HG02588 (cell line): ENCODE measurements around the gene DSG3.
"Not testable (repeated sequence)": the region's sequence is repeated elsewhere in the genome, so short reads cannot be mapped to it uniquely, and the experiment has no call there.

Source experiments
- ATAC-seq: cut with Tn5 transposase; IDR thresholded peaks from one replicate; pipeline ENCODE4 v1.9.1; 2021; ENCODE audit warnings: mild to moderate bottlenecking, moderate library complexity; ENCODE audit not compliant: unreplicated experiment

DSG3 gene

GRCh38 chr18:31490833-31491232 is 43.3 kb downstream of the DSG3 start:
- no peak for ATAC-seq

GRCh38 chr18:31491586-31491985 is 44.0 kb downstream of the DSG3 start:
- ATAC-seq = no peak

DNA sequence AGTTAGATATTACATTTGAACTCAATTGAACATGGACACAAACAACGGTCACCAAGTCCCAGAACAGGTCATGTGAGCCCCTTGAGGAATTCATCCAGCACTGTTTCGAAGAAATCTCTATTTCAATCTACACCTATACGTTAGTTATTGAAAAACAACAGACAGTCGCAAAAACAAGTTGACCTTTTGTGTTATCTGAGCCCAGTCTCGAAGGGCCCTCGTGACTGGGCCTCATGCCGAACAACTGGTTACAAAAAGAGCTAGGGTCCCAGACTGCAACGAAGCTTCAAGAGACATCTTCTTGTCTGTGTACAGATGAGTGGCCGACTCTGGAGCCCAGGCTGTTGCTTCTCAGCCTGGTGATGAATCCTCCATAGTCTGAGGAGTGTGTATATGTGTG is 45.1 kb downstream of the DSG3 start:
- ATAC-seq = no peak

- ATAC-seq = no peak
These were observed 45.6 kb downstream of the DSG3 start for GRCh38 chr18:31493171-31493570.

DNA sequence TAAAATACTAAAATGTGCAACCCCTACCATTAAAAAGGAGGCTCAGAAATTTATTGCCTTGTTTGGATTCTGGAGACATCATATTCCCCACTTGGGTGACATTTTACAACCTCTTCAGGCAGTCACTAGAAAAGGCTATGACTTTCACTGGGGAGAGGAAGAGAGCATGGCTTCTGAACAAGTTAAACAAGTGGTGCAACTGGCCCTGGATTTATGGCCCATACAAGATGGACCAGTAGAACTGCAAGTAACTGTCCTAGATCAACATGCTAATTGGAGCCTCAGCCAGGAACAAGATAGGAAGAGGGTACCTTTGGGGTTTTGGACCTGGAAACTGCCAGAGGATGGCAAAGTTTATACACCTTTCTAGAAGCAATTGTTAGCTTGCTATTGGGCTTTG is 46.4 kb downstream of the DSG3 start:
- no peak for ATAC-seq

GRCh38 chr18:31494705-31495244 is 47.2 kb downstream of the DSG3 start:
- ATAC-seq = not testable (repeated sequence)

- no peak for ATAC-seq
These were observed 49.9 kb downstream of the DSG3 start for GRCh38 chr18:31497404-31497835.

DNA sequence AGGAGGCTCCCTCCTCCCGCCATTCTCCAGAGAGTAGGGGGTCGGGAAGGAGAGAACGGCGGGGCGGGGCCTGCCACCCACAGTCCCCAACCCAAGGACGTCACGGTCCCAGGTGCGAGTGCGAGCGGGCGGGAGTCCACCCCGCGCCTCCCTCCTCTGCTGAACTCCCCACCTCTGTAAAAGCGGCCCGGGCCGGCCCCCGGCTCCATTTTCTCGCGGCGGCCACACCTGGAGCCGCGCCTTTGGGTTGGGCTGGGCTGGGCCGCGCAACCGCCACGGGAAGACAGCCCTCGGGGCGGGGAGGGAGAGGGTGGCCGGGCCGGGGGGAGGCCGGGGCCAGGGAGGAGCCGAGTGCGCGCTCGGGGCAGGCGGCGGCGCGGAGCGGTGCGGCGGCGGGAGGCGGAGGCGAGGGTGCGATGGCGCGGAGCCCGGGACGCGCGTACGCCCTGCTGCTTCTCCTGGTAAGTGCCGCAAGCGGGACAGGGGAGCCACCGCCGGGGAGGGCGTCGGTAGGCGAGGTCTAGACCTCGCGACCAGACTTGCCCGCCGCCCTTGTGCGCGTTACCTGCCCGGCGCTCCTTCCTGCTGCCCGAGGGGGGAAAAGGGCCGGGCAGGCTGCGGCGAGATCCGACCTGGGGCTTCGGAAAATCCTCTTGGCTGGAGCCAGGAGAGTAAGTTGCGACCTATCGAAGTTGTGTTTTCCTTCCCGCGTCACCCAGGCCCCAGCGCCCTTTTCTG is 50.5 kb downstream of the DSG3 start, which contains the start of gene DSG2:
Gene DSG2, plus strand, starts transcription at position 342 of the 738 bp plus-strand sequence. Its CDS starts 75 bp downstream, at position 417.
- peak; percentile 54 for ATAC-seq

- ATAC-seq = no peak
These were observed 51.3 kb downstream of the DSG3 start for GRCh38 chr18:31498574-31499524.

DNA sequence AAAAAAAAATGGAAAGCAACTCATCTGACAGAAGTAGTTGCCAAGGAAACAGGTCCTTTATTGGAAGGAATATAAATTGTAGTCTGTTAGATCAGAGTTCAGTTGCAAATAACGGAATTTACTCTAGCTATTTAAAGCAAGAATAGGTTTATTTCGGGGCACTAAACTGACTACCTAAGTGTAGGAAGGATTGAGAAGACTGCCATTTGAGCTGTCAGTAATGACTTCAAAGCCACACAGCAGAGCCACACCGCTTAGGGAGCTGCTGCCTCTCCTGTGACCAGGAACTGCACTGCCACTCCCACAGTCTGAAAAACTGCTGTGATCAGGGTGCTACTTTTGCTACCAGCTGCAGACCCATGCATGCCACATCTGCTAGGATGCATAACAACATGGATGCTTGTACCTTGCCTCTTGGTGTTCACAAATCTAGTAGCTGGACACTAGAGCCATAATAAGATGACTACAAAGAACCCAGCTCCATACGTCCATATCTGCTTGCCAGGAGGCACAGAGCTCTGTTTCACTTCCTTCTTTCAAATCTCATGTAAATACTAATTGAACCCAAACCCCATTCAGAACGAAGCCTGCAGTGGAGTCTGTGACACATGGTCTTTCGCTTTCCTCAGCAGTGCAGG is 52.6 kb downstream of the DSG3 start:
- ATAC-seq = peak; percentile 67

GRCh38 chr18:31503011-31503410 is 55.5 kb downstream of the DSG3 start:
- no peak for ATAC-seq

GRCh38 chr18:31504455-31505147 is 57.1 kb downstream of the DSG3 start:
- no peak for ATAC-seq

GRCh38 chr18:31505156-31505555 is 57.6 kb downstream of the DSG3 start:
- no peak for ATAC-seq

GRCh38 chr18:31506024-31506742 is 58.6 kb downstream of the DSG3 start:
- ATAC-seq = no peak

DNA sequence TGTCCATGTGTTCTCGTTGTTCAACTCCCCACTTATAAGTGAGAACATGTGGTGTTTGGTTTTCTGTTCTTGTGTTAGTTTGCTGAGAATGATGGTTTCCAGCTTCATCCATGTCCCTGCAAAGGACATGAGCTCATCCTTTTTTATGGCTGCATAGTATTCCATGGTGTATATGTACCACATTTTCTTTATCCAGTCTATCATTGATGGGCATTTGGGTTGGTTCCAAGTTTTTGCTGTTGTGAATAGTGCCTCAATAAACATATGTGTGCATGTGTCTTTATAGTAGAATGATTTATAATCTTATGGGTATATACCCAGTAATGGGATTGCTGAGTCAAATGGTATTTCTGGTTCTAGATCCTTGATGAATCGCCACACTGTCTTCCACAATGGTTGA is 59.6 kb downstream of the DSG3 start:
- not testable (repeated sequence) for ATAC-seq

DNA sequence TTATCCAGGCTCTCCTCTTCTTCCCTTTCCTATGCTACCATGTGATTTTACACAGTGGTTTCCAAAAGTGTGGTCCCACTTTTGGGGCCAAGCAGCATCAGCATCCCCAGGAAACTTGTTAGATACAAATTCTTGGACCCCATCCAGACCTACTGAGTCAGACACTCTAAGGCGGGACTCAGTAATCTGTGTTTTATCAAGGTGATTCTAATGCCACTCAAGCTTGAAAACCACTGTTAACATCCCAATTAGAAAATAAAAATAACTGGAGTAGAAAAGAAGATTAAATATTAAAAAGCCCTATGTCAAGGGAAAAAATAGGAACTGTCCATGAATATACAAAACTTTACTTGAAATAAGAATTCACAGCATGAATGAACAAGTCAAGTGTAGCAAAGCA is 61.2 kb downstream of the DSG3 start:
- no peak for ATAC-seq

- no peak for ATAC-seq
These were observed 62.0 kb downstream of the DSG3 start for GRCh38 chr18:31509571-31509970.

GRCh38 chr18:31510319-31510718 is 62.8 kb downstream of the DSG3 start:
- no peak for ATAC-seq

- no peak for ATAC-seq
These were observed 63.6 kb downstream of the DSG3 start for GRCh38 chr18:31511098-31511497.
